Measurements from ENCODE around the gene WDR47. TPM values are rescaled to one million over a fixed set of nuclear protein-coding genes. Genes with fewer than 3 reads are reported as not detected.
A peak's percentile ranks its signal among the peaks of the same experiment; 100 is the strongest.
"Not testable (repeated sequence)": the region's sequence is repeated elsewhere in the genome, so short reads cannot be mapped to it uniquely, and the experiment has no call there.

The WDR47 gene
- polyA plus RNA-seq, 1 donor = 8.9 TPM

DNA sequence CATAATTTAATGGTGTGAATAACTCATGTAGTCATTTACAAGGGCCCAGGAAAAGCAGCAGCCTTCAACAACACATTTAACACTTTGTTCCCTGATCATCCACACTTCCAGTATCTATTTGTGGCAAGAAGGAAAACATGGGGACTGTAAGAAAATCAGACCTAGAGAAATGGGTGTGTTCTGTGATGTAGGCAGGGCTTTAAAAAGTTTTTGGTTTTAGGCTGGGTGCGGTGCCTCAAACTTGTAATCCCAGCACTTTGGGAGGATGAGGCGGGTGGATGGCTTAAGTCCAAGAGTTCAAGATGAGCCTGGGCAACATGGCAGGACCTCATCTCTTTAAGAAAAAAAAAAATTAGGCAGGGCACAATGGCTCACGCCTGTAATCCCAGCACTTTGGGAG lies 14.2 kb upstream of the WDR47 start:
- Histone ChIP-seq H3K36me3 (ENCODE audit: control insufficient read depth, insufficient read depth, low read length) (no peaks in the 10 kb centered on the region), H3K27me3 (ENCODE audit: control insufficient read depth, insufficient read depth, low read length) (no peaks in the 10 kb centered on the region), H3K9me3 (ENCODE audit: control insufficient read depth, low read depth, low read length) (peaks cover 3% of the 10 kb centered on the region), H3K4me1 (ENCODE audit: control insufficient read depth, insufficient read depth, low read length) (no peaks in the 10 kb centered on the region), H3K27ac (ENCODE audit: low read length) (no peak overlapping the region), H3K4me3 (ENCODE audit: low read length) (no peak overlapping the region)
- no peak for DNase-seq
- 80% methylated on average over 1 of the region's 3 CpGs for WGBS (ENCODE audit: insufficient coverage, low lambda C conversion rate)

DNA sequence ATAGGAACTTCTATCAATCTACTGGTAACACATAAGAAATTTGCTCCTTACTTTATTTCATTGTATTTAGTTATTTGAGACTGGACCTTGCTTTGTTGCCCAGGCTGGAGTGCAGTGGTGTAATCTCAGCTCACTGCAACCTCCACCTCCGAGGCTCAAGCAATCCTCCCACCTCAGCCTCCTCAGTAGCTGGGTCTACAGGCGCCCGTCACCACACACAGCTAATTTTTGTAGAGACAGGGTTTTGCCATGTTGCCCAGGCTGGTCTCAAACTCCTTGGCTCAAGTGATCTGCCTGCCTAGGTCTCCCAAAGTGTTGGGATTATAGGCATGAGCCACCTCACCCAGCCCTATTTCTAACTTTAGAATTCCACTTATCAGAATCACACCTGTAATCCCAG lies 10.2 kb upstream of the WDR47 start:
- H3K9me3 ChIP-seq (ENCODE audit: control insufficient read depth, low read depth, low read length); H3K4me1 ChIP-seq (ENCODE audit: control insufficient read depth, insufficient read depth, low read length); DNase-seq; H3K36me3 ChIP-seq (ENCODE audit: control insufficient read depth, insufficient read depth, low read length); H3K27ac ChIP-seq (ENCODE audit: low read length); H3K27me3 ChIP-seq (ENCODE audit: control insufficient read depth, insufficient read depth, low read length); H3K4me3 ChIP-seq (ENCODE audit: low read length): not testable (repeated sequence)
- WGBS (ENCODE audit: insufficient coverage, low lambda C conversion rate) = no CpG with 5 or more reads among the region's 3 CpGs

DNA sequence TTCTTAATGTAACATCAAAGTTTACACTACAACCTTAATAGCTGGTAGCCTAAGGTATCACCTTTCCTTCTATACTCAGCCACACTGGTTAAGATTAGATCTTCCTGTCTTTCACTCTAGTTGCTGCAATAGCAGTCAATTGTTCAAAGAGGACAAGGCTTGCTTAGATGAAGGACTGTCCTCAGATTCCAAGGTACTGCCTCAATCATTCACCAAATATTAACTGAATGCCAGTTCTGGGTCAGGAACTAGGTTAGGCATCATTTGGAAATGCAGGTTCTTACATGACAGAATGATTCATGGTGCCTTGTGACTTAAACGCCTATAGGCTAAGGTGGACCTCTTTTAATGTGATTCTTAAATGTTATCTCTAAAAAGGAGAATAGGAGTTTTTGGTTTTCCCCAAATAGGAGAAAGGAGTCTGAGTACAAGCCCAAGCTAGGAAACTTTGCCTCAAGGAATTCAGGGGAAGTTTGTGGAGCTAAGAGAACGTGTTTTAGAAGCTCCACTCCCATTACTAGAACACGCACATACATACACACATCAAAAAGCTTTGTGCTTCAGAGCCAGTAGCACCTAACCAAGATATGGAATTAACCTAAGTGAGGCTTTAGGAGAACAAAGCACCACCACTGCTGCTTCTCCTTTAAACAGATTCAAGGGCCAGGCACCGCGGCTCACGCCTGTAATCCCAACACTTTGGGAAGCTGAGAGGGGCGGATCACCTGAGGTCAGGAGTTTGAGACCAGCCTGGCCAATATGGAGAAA lies 8.5 kb upstream of the WDR47 start:
- Histone ChIP-seq H3K27ac (ENCODE audit: low read length) (no peak overlapping the region), H3K27me3 (ENCODE audit: control insufficient read depth, insufficient read depth, low read length) (peaks cover 3% of the 10 kb centered on the region), H3K9me3 (ENCODE audit: control insufficient read depth, low read depth, low read length) (peaks cover 3% of the 10 kb centered on the region), H3K4me1 (ENCODE audit: control insufficient read depth, insufficient read depth, low read length) (no peaks in the 10 kb centered on the region), H3K4me3 (ENCODE audit: low read length) (no peak overlapping the region), H3K36me3 (ENCODE audit: control insufficient read depth, insufficient read depth, low read length) (no peaks in the 10 kb centered on the region)
- WGBS (ENCODE audit: insufficient coverage, low lambda C conversion rate) = no CpG with 5 or more reads among the region's 7 CpGs
- DNase-seq = no peak

DNA sequence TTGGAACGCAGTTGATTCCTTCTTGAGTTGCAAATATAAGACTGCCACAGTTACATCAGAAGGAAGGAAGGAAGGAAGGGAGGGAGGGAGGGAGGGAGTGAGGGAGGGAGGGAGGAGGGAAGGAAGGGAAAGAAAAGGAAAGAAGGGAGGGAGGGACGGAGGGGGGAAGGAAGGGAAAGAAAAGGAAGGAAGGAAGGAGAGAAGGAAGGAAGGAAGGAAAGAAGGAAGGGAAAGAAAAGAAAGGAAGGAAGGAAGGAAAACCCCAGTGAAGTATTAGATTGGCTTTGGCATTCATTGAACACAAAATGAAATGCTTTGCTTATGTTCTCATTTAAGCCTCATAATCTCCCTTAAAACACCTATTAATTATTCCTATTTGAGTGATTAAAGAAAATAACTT lies 6.4 kb upstream of the WDR47 start:
- no peak overlapping the region for H3K27ac ChIP-seq (ENCODE audit: low read length)
- no peaks in the 10 kb centered on the region for H3K36me3 ChIP-seq (ENCODE audit: control insufficient read depth, insufficient read depth, low read length)
- H3K4me1 ChIP-seq (ENCODE audit: control insufficient read depth, insufficient read depth, low read length) = no peaks in the 10 kb centered on the region
- H3K27me3 ChIP-seq (ENCODE audit: control insufficient read depth, insufficient read depth, low read length) = peaks cover 3% of the 10 kb centered on the region
- WGBS (ENCODE audit: insufficient coverage, low lambda C conversion rate) = 35% methylated on average over 2 of the region's 2 CpGs
- H3K9me3 ChIP-seq (ENCODE audit: control insufficient read depth, low read depth, low read length) = peaks cover 3% of the 10 kb centered on the region
- no peak for DNase-seq
- no peak overlapping the region for H3K4me3 ChIP-seq (ENCODE audit: low read length)

GRCh38 chr1:109047339-109047738 lies 5.4 kb upstream of the WDR47 start:
- H3K36me3 ChIP-seq (ENCODE audit: control insufficient read depth, insufficient read depth, low read length) = no peaks in the 10 kb centered on the region
- no peaks in the 10 kb centered on the region for H3K9me3 ChIP-seq (ENCODE audit: control insufficient read depth, low read depth, low read length)
- no peaks in the 10 kb centered on the region for H3K4me1 ChIP-seq (ENCODE audit: control insufficient read depth, insufficient read depth, low read length)
- H3K4me3 ChIP-seq (ENCODE audit: low read length) = no peak overlapping the region
- peaks cover 3% of the 10 kb centered on the region for H3K27me3 ChIP-seq (ENCODE audit: control insufficient read depth, insufficient read depth, low read length)
- DNase-seq = peak; percentile 7 to 44
- H3K27ac ChIP-seq (ENCODE audit: low read length) = no peak overlapping the region
- no CpG with 5 or more reads among the region's 6 CpGs for WGBS (ENCODE audit: insufficient coverage, low lambda C conversion rate)

DNA sequence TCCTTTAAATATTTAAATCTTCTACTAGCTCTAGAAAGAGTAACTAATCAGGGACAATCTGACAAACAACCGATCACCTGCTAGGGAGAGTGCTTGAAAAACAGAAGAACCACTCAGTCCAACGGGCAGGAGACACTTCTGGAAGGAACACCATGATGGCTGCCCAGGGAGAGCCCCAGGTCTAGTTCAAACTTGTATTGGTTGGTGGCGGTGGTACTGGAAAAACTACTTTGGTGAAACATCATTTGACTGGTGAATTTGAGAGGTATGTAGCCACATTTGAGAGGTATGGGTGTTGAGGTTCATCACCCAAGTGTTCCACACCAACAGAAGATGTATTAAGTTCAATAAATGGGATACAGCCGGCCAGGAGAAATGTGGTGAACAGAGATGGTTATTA lies 4.8 kb upstream of the WDR47 start:
- no peak for DNase-seq
- Histone ChIP-seq H3K36me3 (ENCODE audit: control insufficient read depth, insufficient read depth, low read length) (no peaks in the 10 kb centered on the region), H3K4me1 (ENCODE audit: control insufficient read depth, insufficient read depth, low read length) (no peaks in the 10 kb centered on the region), H3K4me3 (ENCODE audit: low read length) (no peak overlapping the region), H3K27ac (ENCODE audit: low read length) (no peak overlapping the region), H3K9me3 (ENCODE audit: control insufficient read depth, low read depth, low read length) (no peaks in the 10 kb centered on the region), H3K27me3 (ENCODE audit: control insufficient read depth, insufficient read depth, low read length) (peaks cover 3% of the 10 kb centered on the region)
- no CpG with 5 or more reads among the region's 4 CpGs for WGBS (ENCODE audit: insufficient coverage, low lambda C conversion rate)

GRCh38 chr1:109045595-109045994 lies 3.7 kb upstream of the WDR47 start:
- no peak overlapping the region for H3K27ac ChIP-seq (ENCODE audit: low read length)
- 75% methylated on average over 1 of the region's 1 CpG for WGBS (ENCODE audit: insufficient coverage, low lambda C conversion rate)
- no peak for DNase-seq
- no peaks in the 10 kb centered on the region for H3K4me1 ChIP-seq (ENCODE audit: control insufficient read depth, insufficient read depth, low read length)
- H3K9me3 ChIP-seq (ENCODE audit: control insufficient read depth, low read depth, low read length) = no peaks in the 10 kb centered on the region
- no peaks in the 10 kb centered on the region for H3K36me3 ChIP-seq (ENCODE audit: control insufficient read depth, insufficient read depth, low read length)
- H3K4me3 ChIP-seq (ENCODE audit: low read length) = no peak overlapping the region
- H3K27me3 ChIP-seq (ENCODE audit: control insufficient read depth, insufficient read depth, low read length) = peaks cover 2% of the 10 kb centered on the region

GRCh38 chr1:109040989-109041620 lies 797 bp downstream of the WDR47 start:
- Histone ChIP-seq H3K27me3 (ENCODE audit: control insufficient read depth, insufficient read depth, low read length) (no peaks in the 10 kb centered on the region), H3K4me1 (ENCODE audit: control insufficient read depth, insufficient read depth, low read length) (no peaks in the 10 kb centered on the region), H3K4me3 (ENCODE audit: low read length) (peak overlapping the region; percentile 69), H3K36me3 (ENCODE audit: control insufficient read depth, insufficient read depth, low read length) (no peaks in the 10 kb centered on the region), H3K9me3 (ENCODE audit: control insufficient read depth, low read depth, low read length) (no peaks in the 10 kb centered on the region), H3K27ac (ENCODE audit: low read length) (peak overlapping the region; percentile 17)
- WGBS (ENCODE audit: insufficient coverage, low lambda C conversion rate) = no CpG with 5 or more reads among the region's 44 CpGs
- peak in 1 of 2 donors; percentile 9 for DNase-seq

GRCh38 chr1:109040627-109040988 lies 1.3 kb downstream of the WDR47 start:
- 36% methylated on average over 2 of the region's 3 CpGs for WGBS (ENCODE audit: insufficient coverage, low lambda C conversion rate)
- DNase-seq = no peak
- H3K27me3 ChIP-seq (ENCODE audit: control insufficient read depth, insufficient read depth, low read length) = no peaks in the 10 kb centered on the region
- H3K36me3 ChIP-seq (ENCODE audit: control insufficient read depth, insufficient read depth, low read length) = no peaks in the 10 kb centered on the region
- peak overlapping the region; percentile 69 for H3K4me3 ChIP-seq (ENCODE audit: low read length)
- no peaks in the 10 kb centered on the region for H3K9me3 ChIP-seq (ENCODE audit: control insufficient read depth, low read depth, low read length)
- no peak overlapping the region for H3K27ac ChIP-seq (ENCODE audit: low read length)
- no peaks in the 10 kb centered on the region for H3K4me1 ChIP-seq (ENCODE audit: control insufficient read depth, insufficient read depth, low read length)

- no CpG with 5 or more reads among the region's 2 CpGs for WGBS (ENCODE audit: insufficient coverage, low lambda C conversion rate)
- no peaks in the 10 kb centered on the region for H3K4me1 ChIP-seq (ENCODE audit: control insufficient read depth, insufficient read depth, low read length)
- H3K27ac ChIP-seq (ENCODE audit: low read length) = no peak overlapping the region
- H3K27me3 ChIP-seq (ENCODE audit: control insufficient read depth, insufficient read depth, low read length) = no peaks in the 10 kb centered on the region
- no peak overlapping the region for H3K4me3 ChIP-seq (ENCODE audit: low read length)
- DNase-seq = no peak
- no peaks in the 10 kb centered on the region for H3K36me3 ChIP-seq (ENCODE audit: control insufficient read depth, insufficient read depth, low read length)
- H3K9me3 ChIP-seq (ENCODE audit: control insufficient read depth, low read depth, low read length) = no peaks in the 10 kb centered on the region
Measured at GRCh38 chr1:109034382-109034781, 7.5 kb downstream of the WDR47 start.

DNA sequence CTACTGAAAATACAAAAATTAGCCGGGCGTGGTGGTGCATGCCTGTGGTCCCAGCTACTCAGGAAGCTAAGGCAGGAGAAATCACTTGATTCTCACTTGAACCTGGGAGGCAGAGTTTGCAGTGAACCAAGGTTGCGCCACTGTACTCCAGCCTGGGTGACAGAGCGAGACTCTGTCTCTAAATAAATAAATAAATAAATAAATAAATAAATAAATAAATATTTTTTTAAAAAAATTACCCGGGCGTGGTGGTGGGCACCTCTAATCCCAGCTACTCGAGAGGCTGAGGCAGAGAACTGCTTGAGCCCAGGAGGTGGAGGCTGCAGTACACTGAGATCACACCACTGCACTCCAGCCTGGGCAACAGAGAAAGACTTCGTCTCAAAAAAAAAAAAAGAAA lies 12.4 kb downstream of the WDR47 start:
- not testable (repeated sequence) for H3K27ac ChIP-seq (ENCODE audit: low read length); H3K36me3 ChIP-seq (ENCODE audit: control insufficient read depth, insufficient read depth, low read length); H3K27me3 ChIP-seq (ENCODE audit: control insufficient read depth, insufficient read depth, low read length); DNase-seq; H3K4me3 ChIP-seq (ENCODE audit: low read length); H3K9me3 ChIP-seq (ENCODE audit: control insufficient read depth, low read depth, low read length); H3K4me1 ChIP-seq (ENCODE audit: control insufficient read depth, insufficient read depth, low read length)
- WGBS (ENCODE audit: insufficient coverage, low lambda C conversion rate) = 100% methylated on average over 4 of the region's 8 CpGs

All from large intestine (tissue), 3 donors.